GM18505 (cell line): ENCODE measurements around the gene IPO4.
"Not testable (repeated sequence)": the region's sequence is repeated elsewhere in the genome, so short reads cannot be mapped to it uniquely, and the experiment has no call there.

Source experiments
- ATAC-seq: cut with Tn5 transposase; IDR thresholded peaks from one replicate; pipeline ENCODE4 v1.9.1; 2021; ENCODE audit not compliant: unreplicated experiment
- POLR2A ChIP-seq: IDR thresholded peaks from 4 replicates; pipeline ENCODE4 v1.6.1; 2011; ENCODE audit warnings: borderline replicate concordance; ENCODE audit not compliant: insufficient read depth, insufficient read length; ENCODE audit errors: extremely low read depth

IPO4 gene

GRCh38 chr14:24207104-24207551 is 18.5 kb upstream of the IPO4 start:
- ATAC-seq = no peak
- TF ChIP-seq POLR2A = no peak

- ATAC-seq = no peak
- no peak for TF ChIP-seq POLR2A
These were observed 17.9 kb upstream of the IPO4 start for GRCh38 chr14:24206260-24207103.

- ATAC-seq = no peak
- no peak for TF ChIP-seq POLR2A
These were observed 15.8 kb upstream of the IPO4 start for GRCh38 chr14:24204163-24205146.

- ATAC-seq = not testable (repeated sequence)
These were observed 14.8 kb upstream of the IPO4 start for GRCh38 chr14:24203249-24203886.

GRCh38 chr14:24202538-24202937 is 13.9 kb upstream of the IPO4 start:
- ATAC-seq = not testable (repeated sequence)

- no peak for ATAC-seq
- TF ChIP-seq POLR2A = no peak
These were observed 10.4 kb upstream of the IPO4 start for GRCh38 chr14:24198814-24199524.

GRCh38 chr14:24197056-24197450 is 8.4 kb upstream of the IPO4 start:
- no peak for TF ChIP-seq POLR2A
- no peak for ATAC-seq

- peak; percentile 20 for ATAC-seq
- no peak for TF ChIP-seq POLR2A
These were observed 7.7 kb upstream of the IPO4 start for GRCh38 chr14:24196071-24197055.

GRCh38 chr14:24195186-24196070 is 6.8 kb upstream of the IPO4 start, which contains the start of gene TM9SF1:
Gene TM9SF1 (minus strand): TSS chr14:24195441. CDS start chr14:24195019, 422 bp downstream.
- peak; percentile 88 for ATAC-seq
- peak; percentile 76 for TF ChIP-seq POLR2A

GRCh38 chr14:24194873-24195185 is 6.2 kb upstream of the IPO4 start:
- no peak for ATAC-seq
- no peak for TF ChIP-seq POLR2A
